ENCODE measurements around the gene CDHR1.

CDHR1 gene

GRCh38 chr10:84234479-84234878 lies 40.1 kb downstream of the CDHR1 start:
- DNase-seq, result no peak

GRCh38 chr10:84235096-84235495 lies 40.8 kb downstream of the CDHR1 start:
- DNase-seq, result no peak

- DNase-seq, result no peak
Measured at GRCh38 chr10:84236807-84237198, 42.5 kb downstream of the CDHR1 start.

GRCh38 chr10:84237199-84238051 lies 43.1 kb downstream of the CDHR1 start:
- no peak for DNase-seq

GRCh38 chr10:84238909-84239308 lies 44.6 kb downstream of the CDHR1 start:
- no peak for DNase-seq

- DNase-seq, result no peak
Measured at GRCh38 chr10:84241185-84241790, 47.0 kb downstream of the CDHR1 start, which contains the start of gene LRIT1. Gene LRIT1 (minus strand): TSS chr10:84241546. CDS start chr10:84241439, 107 bp downstream.

GRCh38 chr10:84243759-84244158 lies 49.4 kb downstream of the CDHR1 start:
- no peak for DNase-seq

- DNase-seq, result no peak
Measured at GRCh38 chr10:84244651-84245270, 50.4 kb downstream of the CDHR1 start, which contains the start of gene RGR. Gene RGR (plus strand): TSS chr10:84245053. CDS start chr10:84245091, 38 bp downstream.

GRCh38 chr10:84247496-84247895 lies 53.2 kb downstream of the CDHR1 start:
- DNase-seq, result no peak

GRCh38 chr10:84248794-84249193 lies 54.5 kb downstream of the CDHR1 start:
- no peak for DNase-seq

- DNase-seq, result no peak
Measured at GRCh38 chr10:84254552-84255478, 60.5 kb downstream of the CDHR1 start.

GRCh38 chr10:84256510-84257342 lies 62.4 kb downstream of the CDHR1 start:
- DNase-seq, result peak in 1 of 2 donors; percentile 20

GRCh38 chr10:84257343-84258020 lies 63.1 kb downstream of the CDHR1 start:
- no peak for DNase-seq

- no peak for DNase-seq
Measured at GRCh38 chr10:84258034-84258695, 63.8 kb downstream of the CDHR1 start.

- DNase-seq, result no peak
Measured at GRCh38 chr10:84261236-84261915, 67.0 kb downstream of the CDHR1 start.

GRCh38 chr10:84262190-84262956 lies 68.0 kb downstream of the CDHR1 start:
- no peak for DNase-seq

- DNase-seq, result no peak
Measured at GRCh38 chr10:84263716-84264115, 69.4 kb downstream of the CDHR1 start.

- peak; percentile 18 to 22 for DNase-seq
Measured at GRCh38 chr10:84264611-84265141, 70.3 kb downstream of the CDHR1 start.

GRCh38 chr10:84265418-84265817 lies 71.1 kb downstream of the CDHR1 start:
- DNase-seq, result no peak

Data from bone marrow (tissue), 2 donors.